PC-9 (cell line): ENCODE results near the gene ZPBP2.

ENCODE experiments used
- CTCF ChIP-seq: fragments of 200-600 bp; sonication (generic); conservative IDR thresholded peaks from 2 replicates; pipeline ENCODE4 v1.6.1; 2017; ENCODE audit warnings: mixed run types, antibody characterized with exemption, mild to moderate bottlenecking, moderate library complexity
- EZH2 ChIP-seq: fragments of 200-600 bp; sonication (generic); IDR thresholded peaks from 2 replicates; pipeline ENCODE4 v1.8.0; 2017; ENCODE audit warnings: antibody characterized with exemption, low read depth

GRCh38 chr17:39908789-39909352 is 40.9 kb downstream of the ZPBP2 start:
- TF ChIP-seq CTCF (no peak), EZH2 (no peak)
